Stimulated activated CD4-positive, alpha-beta T cell treated with anti-CD3 and anti-CD28 coated beads, Interleukin-1b, Interleukin-23, amount 100 ng/mL, for 4 hours (primary cell): ENCODE data around the gene CTTNBP2.
A peak's percentile ranks its signal among the peaks of the same experiment; 100 is the strongest.

Experiments used
- DNase-seq, 2 donors: peaks; one replicate each; pipeline ENCODE4 v3.0.0-alpha.2; 2020; ENCODE audit warnings: low read depth in 2 of 2

CTTNBP2 gene, protein sequence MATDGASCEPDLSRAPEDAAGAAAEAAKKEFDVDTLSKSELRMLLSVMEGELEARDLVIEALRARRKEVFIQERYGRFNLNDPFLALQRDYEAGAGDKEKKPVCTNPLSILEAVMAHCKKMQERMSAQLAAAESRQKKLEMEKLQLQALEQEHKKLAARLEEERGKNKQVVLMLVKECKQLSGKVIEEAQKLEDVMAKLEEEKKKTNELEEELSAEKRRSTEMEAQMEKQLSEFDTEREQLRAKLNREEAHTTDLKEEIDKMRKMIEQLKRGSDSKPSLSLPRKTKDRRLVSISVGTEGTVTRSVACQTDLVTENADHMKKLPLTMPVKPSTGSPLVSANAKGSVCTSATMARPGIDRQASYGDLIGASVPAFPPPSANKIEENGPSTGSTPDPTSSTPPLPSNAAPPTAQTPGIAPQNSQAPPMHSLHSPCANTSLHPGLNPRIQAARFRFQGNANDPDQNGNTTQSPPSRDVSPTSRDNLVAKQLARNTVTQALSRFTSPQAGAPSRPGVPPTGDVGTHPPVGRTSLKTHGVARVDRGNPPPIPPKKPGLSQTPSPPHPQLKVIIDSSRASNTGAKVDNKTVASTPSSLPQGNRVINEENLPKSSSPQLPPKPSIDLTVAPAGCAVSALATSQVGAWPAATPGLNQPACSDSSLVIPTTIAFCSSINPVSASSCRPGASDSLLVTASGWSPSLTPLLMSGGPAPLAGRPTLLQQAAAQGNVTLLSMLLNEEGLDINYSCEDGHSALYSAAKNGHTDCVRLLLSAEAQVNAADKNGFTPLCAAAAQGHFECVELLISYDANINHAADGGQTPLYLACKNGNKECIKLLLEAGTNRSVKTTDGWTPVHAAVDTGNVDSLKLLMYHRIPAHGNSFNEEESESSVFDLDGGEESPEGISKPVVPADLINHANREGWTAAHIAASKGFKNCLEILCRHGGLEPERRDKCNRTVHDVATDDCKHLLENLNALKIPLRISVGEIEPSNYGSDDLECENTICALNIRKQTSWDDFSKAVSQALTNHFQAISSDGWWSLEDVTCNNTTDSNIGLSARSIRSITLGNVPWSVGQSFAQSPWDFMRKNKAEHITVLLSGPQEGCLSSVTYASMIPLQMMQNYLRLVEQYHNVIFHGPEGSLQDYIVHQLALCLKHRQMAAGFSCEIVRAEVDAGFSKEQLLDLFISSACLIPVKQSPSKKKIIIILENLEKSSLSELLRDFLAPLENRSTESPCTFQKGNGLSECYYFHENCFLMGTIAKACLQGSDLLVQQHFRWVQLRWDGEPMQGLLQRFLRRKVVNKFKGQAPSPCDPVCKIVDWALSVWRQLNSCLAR (N-terminal part only)

GRCh38 chr7:117873310-117874190 lies at the start of gene CTTNBP2:
Gene CTTNBP2, minus strand, starts transcription at chr7:117873441. Its CDS starts 26 bp downstream, at chr7:117873415.
- peak in 1 of 2 donors; percentile 3 for DNase-seq

DNA sequence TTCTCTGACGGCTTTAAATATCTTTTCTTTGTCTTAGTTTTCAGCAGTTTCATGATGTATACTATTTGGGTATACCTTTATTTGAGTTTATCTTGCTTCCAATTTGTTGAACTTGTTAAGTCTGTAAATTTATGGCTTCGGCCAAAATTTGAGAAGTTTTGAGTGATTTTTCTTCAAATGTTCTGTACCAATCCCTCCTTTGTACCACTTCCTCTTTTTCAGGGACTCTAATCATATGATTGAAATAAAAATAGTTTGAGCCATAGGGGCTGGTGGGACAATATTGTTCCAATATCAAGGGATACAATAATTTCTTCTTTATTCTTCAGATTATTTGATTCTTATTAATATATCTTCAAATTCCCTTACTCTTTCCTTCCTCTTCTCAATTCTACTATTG lies 43.1 kb upstream of the CTTNBP2 start:
- no peak for DNase-seq

GRCh38 chr7:117912421-117912820 lies 39.2 kb upstream of the CTTNBP2 start:
- DNase-seq = no peak

GRCh38 chr7:117908031-117908795 lies 35.0 kb upstream of the CTTNBP2 start:
- no peak for DNase-seq

DNA sequence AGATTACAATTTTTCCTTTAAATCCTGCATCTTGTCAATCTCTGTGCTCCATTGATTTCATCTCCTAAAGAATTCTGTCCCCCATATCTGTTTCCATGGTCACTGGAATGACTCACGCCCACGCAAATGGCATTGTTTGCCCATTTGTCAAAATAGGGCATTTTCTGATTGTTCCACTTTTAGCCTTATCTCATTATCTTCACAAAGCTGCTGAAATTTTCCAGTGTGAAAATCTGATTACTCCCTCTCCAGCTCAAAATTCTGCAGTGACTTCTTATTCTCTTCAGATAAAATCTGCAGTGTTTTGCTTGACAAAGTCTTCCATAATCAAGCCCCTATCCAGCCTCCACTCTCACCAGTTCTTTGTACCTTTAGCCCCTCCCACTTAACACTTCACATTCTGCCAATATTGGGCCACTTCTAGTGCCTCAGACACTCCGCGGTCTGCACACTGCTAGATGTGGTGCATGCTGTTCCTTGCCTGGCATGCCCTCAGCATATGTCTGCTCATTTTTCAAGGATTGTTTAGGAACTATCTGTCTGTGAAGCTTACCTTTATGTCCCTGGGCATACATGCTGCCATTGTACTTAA lies 33.9 kb upstream of the CTTNBP2 start:
- no peak for DNase-seq

DNA sequence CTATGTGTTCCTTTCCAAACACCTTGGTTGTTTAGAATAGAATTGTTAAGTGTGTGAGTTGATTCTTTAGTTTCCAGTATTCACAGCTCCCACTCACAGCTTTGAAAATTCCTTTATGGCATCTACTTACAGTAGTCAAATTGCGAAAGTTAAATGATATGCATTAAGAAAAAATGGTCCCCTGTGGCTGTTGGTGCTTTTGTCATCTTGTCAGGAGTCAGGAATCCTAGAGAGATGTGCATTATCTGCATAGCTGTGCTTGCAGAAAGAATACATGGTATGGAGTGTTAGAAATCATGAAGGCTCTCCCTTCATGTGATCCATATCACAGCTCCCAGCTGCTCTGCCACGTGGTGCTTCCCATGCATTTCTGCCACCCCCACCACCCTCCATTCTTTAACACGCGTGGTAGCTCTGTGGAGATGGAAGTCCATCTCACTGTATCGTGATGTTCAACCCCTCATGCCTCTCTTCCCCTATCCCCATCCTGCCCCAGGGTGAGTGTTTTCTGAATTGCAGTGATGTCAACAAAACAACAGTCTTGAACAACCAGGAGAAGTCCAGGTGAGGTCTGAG lies 29.2 kb upstream of the CTTNBP2 start:
- DNase-seq = no peak

DNA sequence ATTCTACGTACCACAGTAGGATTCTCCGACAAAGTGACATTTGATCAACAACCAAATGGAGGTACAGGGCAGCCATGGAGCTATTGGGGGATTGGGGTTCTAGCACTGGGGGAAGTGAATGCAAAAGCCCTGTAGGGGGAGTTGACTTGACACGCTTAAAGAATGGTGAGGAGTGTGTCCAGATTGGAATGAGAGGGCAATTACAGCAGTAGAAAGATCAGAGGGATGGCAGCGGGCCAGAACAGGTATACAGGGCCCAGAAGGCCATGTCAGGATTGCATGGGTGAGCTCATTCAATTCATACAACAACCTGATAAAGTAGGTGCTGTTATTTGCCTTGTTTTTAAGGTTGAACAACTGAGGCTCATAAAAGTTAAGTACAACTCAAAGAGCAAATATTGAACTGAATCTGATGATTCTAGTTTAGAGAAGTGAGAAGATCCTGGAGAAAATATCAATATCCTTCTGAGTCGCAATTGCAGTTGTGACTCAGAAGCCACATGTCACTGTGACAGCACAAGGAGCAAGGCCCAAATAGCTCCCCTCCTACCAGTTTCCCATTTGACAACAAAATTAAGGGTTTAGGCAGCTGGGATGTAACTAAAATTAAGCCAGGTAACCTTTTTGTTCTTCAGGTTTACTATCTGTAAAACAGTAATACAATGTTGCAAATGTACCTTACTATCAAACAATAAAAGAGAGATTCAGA lies 28.0 kb upstream of the CTTNBP2 start:
- no peak for DNase-seq

GRCh38 chr7:117896339-117896738 lies 23.1 kb upstream of the CTTNBP2 start:
- DNase-seq = no peak

- DNase-seq = no peak
These were observed 22.0 kb upstream of the CTTNBP2 start for GRCh38 chr7:117895276-117895675.

DNA sequence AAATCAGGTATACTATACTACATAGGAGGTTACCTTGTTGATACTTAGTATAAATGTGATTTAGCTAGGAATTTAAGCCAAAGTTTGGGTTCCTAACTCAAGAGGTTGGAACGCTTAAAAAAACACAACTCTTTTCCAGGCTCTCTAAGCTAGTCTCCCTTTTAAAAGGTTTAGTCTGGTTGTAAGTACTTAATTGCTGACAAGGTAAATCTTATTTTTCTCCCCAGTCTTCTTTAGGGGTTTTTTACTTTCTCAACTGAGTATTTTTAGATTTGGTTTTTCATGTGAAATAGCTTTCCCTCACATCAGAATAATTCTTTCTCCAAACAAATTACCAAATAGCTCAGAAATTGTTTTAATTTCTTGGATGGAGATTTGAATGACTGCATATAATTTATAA lies 20.8 kb upstream of the CTTNBP2 start:
- no peak for DNase-seq

- DNase-seq = no peak
These were observed 19.6 kb upstream of the CTTNBP2 start for GRCh38 chr7:117892821-117893220.

DNA sequence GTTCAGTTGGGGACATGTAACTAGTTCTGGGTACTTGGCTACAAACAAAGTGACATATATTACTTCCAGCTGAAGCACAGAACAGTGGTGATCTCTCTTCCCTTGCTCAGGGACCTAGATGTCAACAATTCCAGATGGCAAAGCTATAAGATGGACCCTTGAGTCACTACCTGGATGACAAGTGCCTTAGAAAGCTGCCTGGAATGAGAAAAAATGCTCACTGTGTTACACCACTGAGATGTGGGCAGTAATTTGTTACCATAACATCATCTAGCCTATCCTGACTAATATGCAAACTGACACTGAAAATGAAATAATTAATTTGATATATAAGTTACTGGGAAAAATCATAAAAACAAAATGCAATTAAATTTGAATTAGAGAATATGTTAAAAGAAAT lies 16.4 kb upstream of the CTTNBP2 start:
- no peak for DNase-seq

- no peak for DNase-seq
These were observed 15.4 kb upstream of the CTTNBP2 start for GRCh38 chr7:117888627-117889026.

DNA sequence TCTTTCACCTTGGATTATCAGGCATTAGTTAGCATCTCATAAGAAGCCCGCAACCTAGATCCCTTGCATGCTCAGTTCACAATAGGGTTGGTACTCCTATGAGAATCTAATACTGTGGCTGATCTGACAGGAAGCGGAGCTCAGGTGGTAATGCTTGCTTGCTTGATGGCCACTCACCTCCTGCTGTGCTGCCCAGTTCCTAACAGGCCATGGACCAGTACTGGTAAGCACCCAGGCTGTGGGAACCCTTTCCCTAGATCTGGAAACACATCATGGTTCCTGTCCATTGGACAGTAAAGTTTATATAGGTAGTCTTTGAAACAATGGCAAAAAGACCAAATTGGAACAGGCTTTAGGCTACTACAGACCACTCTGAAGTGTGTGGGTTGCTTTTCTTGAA lies 9.4 kb upstream of the CTTNBP2 start:
- DNase-seq = no peak

- DNase-seq = no peak
These were observed 3.5 kb upstream of the CTTNBP2 start for GRCh38 chr7:117876761-117877160.

DNA sequence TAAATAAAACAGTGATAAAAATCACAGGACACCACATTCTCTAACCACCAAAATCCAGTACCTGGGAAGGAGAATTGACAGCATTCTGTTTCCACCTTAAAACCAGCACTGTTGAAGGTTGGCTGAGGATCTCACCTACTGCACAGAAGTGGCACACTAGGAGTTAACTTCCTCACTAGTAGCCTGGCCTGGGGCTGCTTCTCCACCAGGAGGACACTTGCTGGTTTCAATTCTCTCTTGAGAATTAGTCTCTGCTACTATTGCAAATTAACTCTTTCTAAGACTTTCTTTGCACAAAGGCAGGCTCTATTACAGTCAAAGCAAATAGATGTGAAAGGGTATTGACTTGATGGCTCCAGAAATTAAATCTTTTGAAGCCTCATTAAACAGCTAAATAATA lies 2.3 kb upstream of the CTTNBP2 start:
- DNase-seq = no peak

DNA sequence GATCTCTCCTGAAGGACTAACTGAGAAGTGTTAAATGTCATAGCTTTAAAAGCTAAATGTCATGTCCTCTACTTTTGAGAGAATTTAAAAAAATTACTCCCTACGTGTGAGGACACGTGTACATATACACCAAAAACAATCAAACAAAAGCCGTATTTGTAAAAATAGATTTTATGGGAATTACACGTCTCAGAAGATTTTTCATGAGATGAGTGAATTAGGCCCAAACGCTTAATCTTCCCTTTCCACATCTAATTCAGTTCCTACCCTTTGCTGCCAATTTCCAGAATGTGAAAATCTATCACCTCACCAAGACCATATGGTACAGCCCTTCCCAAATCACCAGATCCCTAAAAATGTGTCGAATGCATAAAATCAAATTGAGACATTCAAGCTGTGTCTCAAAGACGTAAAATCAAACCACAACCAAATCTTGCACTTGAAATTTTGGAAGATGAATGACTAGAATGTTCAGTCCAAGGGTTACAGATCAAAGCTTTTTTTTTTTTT lies 1.0 kb upstream of the CTTNBP2 start:
- no peak for DNase-seq

DNA sequence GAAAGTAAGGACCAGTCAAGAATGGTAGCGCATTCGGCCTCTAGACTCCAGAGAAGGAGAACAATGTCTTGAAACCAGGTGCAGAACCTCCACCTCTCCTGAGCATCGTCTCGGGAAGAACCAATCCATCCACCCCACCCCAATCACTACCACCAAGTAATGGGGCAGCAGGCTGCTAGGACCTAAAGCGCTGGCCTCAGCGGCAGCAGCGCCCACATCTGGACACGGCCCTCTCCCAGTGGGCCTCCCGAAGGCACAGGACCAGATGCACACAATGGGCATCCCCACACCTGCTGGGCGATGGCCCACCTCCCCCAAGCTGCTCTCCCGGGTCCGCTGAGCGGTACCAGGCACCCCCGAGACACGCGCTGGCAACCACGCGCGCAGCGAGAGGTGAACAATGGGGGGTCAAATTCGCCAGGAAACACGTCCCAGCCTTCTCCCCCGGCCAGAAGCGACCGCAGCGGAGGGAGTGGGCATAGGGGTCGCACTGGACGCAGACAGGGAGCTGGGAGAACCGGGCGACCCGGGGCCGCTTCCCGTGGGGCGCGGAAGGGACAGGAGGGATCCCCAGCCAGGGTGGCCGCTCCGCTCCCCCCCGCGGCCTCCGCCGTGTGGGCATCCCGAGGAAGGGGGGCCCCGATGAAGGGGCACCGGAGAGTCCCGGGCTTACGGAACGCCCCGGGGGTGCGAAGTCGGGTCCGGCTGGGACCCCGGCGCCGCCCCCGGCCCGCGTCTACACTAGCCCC lies 506 bp downstream of the CTTNBP2 start:
- DNase-seq = no peak
